Ishikawa (cell line): Measurements from ENCODE around the gene CCDC88C.

Experiments used
- CREB1 ChIP-seq: IDR thresholded peaks from 2 replicates; pipeline ENCODE4 v1.6.1; 2012; ENCODE audit warnings: low read depth
- FOXM1 ChIP-seq: IDR thresholded peaks from 2 replicates; pipeline ENCODE4 v1.6.1; 2012; ENCODE audit warnings: low read depth, borderline replicate concordance

- TF ChIP-seq FOXM1 (no peak), CREB1 (no peak)
Measured at GRCh38 chr14:91320266-91320665, 97.4 kb downstream of the CCDC88C start.
